Measurements from ENCODE around the gene GLIS1.

The GLIS1 gene

GRCh38 chr1:53467391-53467790 is 271.6 kb downstream of the GLIS1 start:
- Histone ChIP-seq H3K4me1 (ENCODE audit: control insufficient read depth in 5 of 5, insufficient read depth in 5 of 5, low read length in 5 of 5) (peaks cover 0 to 7% (median 6%) of the 10 kb centered on the region in 5 donors), H3K27ac (ENCODE audit: low read depth, low read length) (no peak overlapping the region), H3K36me3 (ENCODE audit: control insufficient read depth in 5 of 5, insufficient read depth in 5 of 5, low read length in 5 of 5) (no peaks in the 10 kb centered on the region), H3K27me3 (ENCODE audit: control insufficient read depth in 5 of 5, insufficient read depth in 4 of 5, low read length in 5 of 5) (no peaks in the 10 kb centered on the region), H3K4me3 (ENCODE audit: low read depth in 1 of 5, low read length in 5 of 5) (no peak overlapping the region), H3K9ac (ENCODE audit: low read length in 5 of 5) (no peak overlapping the region), H3K9me3 (ENCODE audit: control insufficient read depth in 5 of 5, low read length in 5 of 5) (no peaks in the 10 kb centered on the region)

- peaks cover 0 to 2% (median 2%) of the 10 kb centered on the region in 5 donors for H3K4me1 ChIP-seq (ENCODE audit: control insufficient read depth in 5 of 5, insufficient read depth in 5 of 5, low read length in 5 of 5)
- H3K36me3 ChIP-seq (ENCODE audit: control insufficient read depth in 5 of 5, insufficient read depth in 5 of 5, low read length in 5 of 5): no peaks in the 10 kb centered on the region
- H3K9ac ChIP-seq (ENCODE audit: low read length in 5 of 5): no peak overlapping the region
- H3K4me3 ChIP-seq (ENCODE audit: low read depth in 1 of 5, low read length in 5 of 5): no peak overlapping the region
- H3K27ac ChIP-seq (ENCODE audit: low read depth, low read length): no peak overlapping the region
- peaks cover 0 to 5% (median 0%) of the 10 kb centered on the region in 5 donors for H3K27me3 ChIP-seq (ENCODE audit: control insufficient read depth in 5 of 5, insufficient read depth in 4 of 5, low read length in 5 of 5)
- H3K9me3 ChIP-seq (ENCODE audit: control insufficient read depth in 5 of 5, low read length in 5 of 5): no peaks in the 10 kb centered on the region
Observed at GRCh38 chr1:53465023-53465957, 273.7 kb downstream of the GLIS1 start.

GRCh38 chr1:53463961-53464899 is 274.7 kb downstream of the GLIS1 start:
- no peaks in the 10 kb centered on the region for H3K36me3 ChIP-seq (ENCODE audit: control insufficient read depth in 5 of 5, insufficient read depth in 5 of 5, low read length in 5 of 5)
- H3K9me3 ChIP-seq (ENCODE audit: control insufficient read depth in 5 of 5, low read length in 5 of 5): no peaks in the 10 kb centered on the region
- no peaks in the 10 kb centered on the region for H3K4me1 ChIP-seq (ENCODE audit: control insufficient read depth in 5 of 5, insufficient read depth in 5 of 5, low read length in 5 of 5)
- no peak overlapping the region for H3K27ac ChIP-seq (ENCODE audit: low read depth, low read length)
- peaks cover 0 to 5% (median 0%) of the 10 kb centered on the region in 5 donors for H3K27me3 ChIP-seq (ENCODE audit: control insufficient read depth in 5 of 5, insufficient read depth in 4 of 5, low read length in 5 of 5)
- no peak overlapping the region for H3K9ac ChIP-seq (ENCODE audit: low read length in 5 of 5)
- no peak overlapping the region for H3K4me3 ChIP-seq (ENCODE audit: low read depth in 1 of 5, low read length in 5 of 5)

- Histone ChIP-seq H3K9ac (ENCODE audit: low read length in 5 of 5) (no peak overlapping the region), H3K36me3 (ENCODE audit: control insufficient read depth in 5 of 5, insufficient read depth in 5 of 5, low read length in 5 of 5) (no peaks in the 10 kb centered on the region), H3K9me3 (ENCODE audit: control insufficient read depth in 5 of 5, low read length in 5 of 5) (no peaks in the 10 kb centered on the region), H3K4me3 (ENCODE audit: low read depth in 1 of 5, low read length in 5 of 5) (no peak overlapping the region), H3K4me1 (ENCODE audit: control insufficient read depth in 5 of 5, insufficient read depth in 5 of 5, low read length in 5 of 5) (no peaks in the 10 kb centered on the region), H3K27ac (ENCODE audit: low read depth, low read length) (no peak overlapping the region), H3K27me3 (ENCODE audit: control insufficient read depth in 5 of 5, insufficient read depth in 4 of 5, low read length in 5 of 5) (peaks cover 0 to 5% (median 0%) of the 10 kb centered on the region in 5 donors)
Observed at GRCh38 chr1:53462769-53463501, 276.0 kb downstream of the GLIS1 start.

GRCh38 chr1:53462193-53462592 is 276.8 kb downstream of the GLIS1 start:
- H3K4me1 ChIP-seq (ENCODE audit: control insufficient read depth in 5 of 5, insufficient read depth in 5 of 5, low read length in 5 of 5): no peaks in the 10 kb centered on the region
- H3K36me3 ChIP-seq (ENCODE audit: control insufficient read depth in 5 of 5, insufficient read depth in 5 of 5, low read length in 5 of 5): no peaks in the 10 kb centered on the region
- H3K9ac ChIP-seq (ENCODE audit: low read length in 5 of 5): no peak overlapping the region
- no peak overlapping the region for H3K4me3 ChIP-seq (ENCODE audit: low read depth in 1 of 5, low read length in 5 of 5)
- no peaks in the 10 kb centered on the region for H3K9me3 ChIP-seq (ENCODE audit: control insufficient read depth in 5 of 5, low read length in 5 of 5)
- peaks cover 0 to 5% (median 0%) of the 10 kb centered on the region in 5 donors for H3K27me3 ChIP-seq (ENCODE audit: control insufficient read depth in 5 of 5, insufficient read depth in 4 of 5, low read length in 5 of 5)
- no peak overlapping the region for H3K27ac ChIP-seq (ENCODE audit: low read depth, low read length)

GRCh38 chr1:53461323-53462044 is 277.5 kb downstream of the GLIS1 start:
- no peak overlapping the region for H3K9ac ChIP-seq (ENCODE audit: low read length in 5 of 5)

GRCh38 chr1:53460666-53461322 is 278.2 kb downstream of the GLIS1 start:
- no peak overlapping the region for H3K27ac ChIP-seq (ENCODE audit: low read depth, low read length)
- H3K4me3 ChIP-seq (ENCODE audit: low read depth in 1 of 5, low read length in 5 of 5): no peak overlapping the region
- H3K4me1 ChIP-seq (ENCODE audit: control insufficient read depth in 5 of 5, insufficient read depth in 5 of 5, low read length in 5 of 5): no peaks in the 10 kb centered on the region
- H3K9me3 ChIP-seq (ENCODE audit: control insufficient read depth in 5 of 5, low read length in 5 of 5): no peaks in the 10 kb centered on the region
- no peaks in the 10 kb centered on the region for H3K36me3 ChIP-seq (ENCODE audit: control insufficient read depth in 5 of 5, insufficient read depth in 5 of 5, low read length in 5 of 5)
- peaks cover 0 to 5% (median 0%) of the 10 kb centered on the region in 5 donors for H3K27me3 ChIP-seq (ENCODE audit: control insufficient read depth in 5 of 5, insufficient read depth in 4 of 5, low read length in 5 of 5)
- no peak overlapping the region for H3K9ac ChIP-seq (ENCODE audit: low read length in 5 of 5)

More at GRCh38 chr1:53461323-53462044, 277.5 kb downstream of the GLIS1 start:
- peaks cover 0 to 5% (median 0%) of the 10 kb centered on the region in 5 donors for H3K27me3 ChIP-seq (ENCODE audit: control insufficient read depth in 5 of 5, insufficient read depth in 4 of 5, low read length in 5 of 5)
- H3K4me1 ChIP-seq (ENCODE audit: control insufficient read depth in 5 of 5, insufficient read depth in 5 of 5, low read length in 5 of 5): no peaks in the 10 kb centered on the region
- H3K4me3 ChIP-seq (ENCODE audit: low read depth in 1 of 5, low read length in 5 of 5): no peak overlapping the region
- no peaks in the 10 kb centered on the region for H3K9me3 ChIP-seq (ENCODE audit: control insufficient read depth in 5 of 5, low read length in 5 of 5)
- H3K27ac ChIP-seq (ENCODE audit: low read depth, low read length): no peak overlapping the region
- H3K36me3 ChIP-seq (ENCODE audit: control insufficient read depth in 5 of 5, insufficient read depth in 5 of 5, low read length in 5 of 5): no peaks in the 10 kb centered on the region

GRCh38 chr1:53460211-53460634 is 278.7 kb downstream of the GLIS1 start:
- Histone ChIP-seq H3K9me3 (ENCODE audit: control insufficient read depth in 5 of 5, low read length in 5 of 5) (no peaks in the 10 kb centered on the region), H3K36me3 (ENCODE audit: control insufficient read depth in 5 of 5, insufficient read depth in 5 of 5, low read length in 5 of 5) (no peaks in the 10 kb centered on the region), H3K27me3 (ENCODE audit: control insufficient read depth in 5 of 5, insufficient read depth in 4 of 5, low read length in 5 of 5) (peaks cover 0 to 9% (median 0%) of the 10 kb centered on the region in 5 donors), H3K4me3 (ENCODE audit: low read depth in 1 of 5, low read length in 5 of 5) (no peak overlapping the region), H3K9ac (ENCODE audit: low read length in 5 of 5) (no peak overlapping the region), H3K27ac (ENCODE audit: low read depth, low read length) (no peak overlapping the region), H3K4me1 (ENCODE audit: control insufficient read depth in 5 of 5, insufficient read depth in 5 of 5, low read length in 5 of 5) (no peaks in the 10 kb centered on the region)

All from subcutaneous abdominal adipose tissue (tissue), 5 donors.